Endothelial cell of umbilical vein (primary cell): ENCODE measurements around the gene FOXO1.
A peak's percentile ranks its signal among the peaks of the same experiment; 100 is the strongest.

ENCODE experiments used
- CTCF ChIP-seq, 2 donors: IDR thresholded peaks; 1 replicate in 1 of 2; 2 replicates in 1 of 2; pipeline ENCODE4 v1.5.1; 2011; ENCODE audit warnings: low read length in 2 of 2, mild to moderate bottlenecking in 2 of 2, moderate library complexity in 2 of 2, control low read depth in 1 of 2, inconsistent platforms in 1 of 2, low read depth in 1 of 2; ENCODE audit not compliant: insufficient read depth in 1 of 2; ENCODE audit errors: extremely low read depth in 1 of 2
- EZH2 ChIP-seq: IDR thresholded peaks from 2 replicates; pipeline ENCODE4 v1.6.1; 2012; ENCODE audit warnings: borderline replicate concordance, low read depth, mild to moderate bottlenecking, moderate library complexity, low read length, inconsistent platforms; ENCODE audit not compliant: severe bottlenecking
- GATA2 ChIP-seq: IDR thresholded peaks from 2 replicates; pipeline ENCODE4 v1.7.0; 2011; ENCODE audit warnings: low read depth, mild to moderate bottlenecking, moderate library complexity, mixed read lengths, low read length; ENCODE audit not compliant: insufficient read length, insufficient read depth
- JUN ChIP-seq: IDR thresholded peaks from 2 replicates; pipeline ENCODE4 v1.6.1; 2011; ENCODE audit warnings: borderline replicate concordance, low read depth; ENCODE audit not compliant: insufficient read length, insufficient read depth
- MAX ChIP-seq: IDR thresholded peaks from 2 replicates; pipeline ENCODE4 v1.6.1; 2011; ENCODE audit not compliant: insufficient read depth, insufficient read length
- POLR2A ChIP-seq: IDR thresholded peaks from 2 replicates; pipeline ENCODE4 v1.6.1; 2012; ENCODE audit warnings: low read depth, mild to moderate bottlenecking, control low read depth, low read length
- POLR2AphosphoS5 ChIP-seq: IDR thresholded peaks from 2 replicates; pipeline ENCODE4 v1.6.1; 2012; ENCODE audit warnings: low read depth, mild to moderate bottlenecking, control low read depth, low read length, moderate library complexity; ENCODE audit not compliant: insufficient read depth

GRCh38 chr13:40671956-40672764 is 5.7 kb upstream of the FOXO1 start:
- TF ChIP-seq MAX = no peak
- no peak for TF ChIP-seq POLR2A
- no peak for TF ChIP-seq CTCF (IDR thresholded peaks at IDR 0.05; ENCODE audit: extremely low read depth in 1 of 2, insufficient read depth in 1 of 2, low read depth in 1 of 2, low read length in 2 of 2)
- TF ChIP-seq EZH2 = no peak
- TF ChIP-seq JUN = no peak
- no peak for TF ChIP-seq POLR2AphosphoS5
- peak; percentile 66 for TF ChIP-seq GATA2
